HepG2 (cell line): ENCODE results near the gene SCART1.

Source experiments
- CTCF ChIP-seq: sonication (generic); formaldehyde crosslinking; IDR thresholded peaks from 2 replicates; pipeline ENCODE4 v1.5.0; 2020; ENCODE audit warnings: mild to moderate bottlenecking, missing genetic modification reagents, moderate library complexity
- GABPA ChIP-seq, 2 experiments: IDR thresholded peaks; 2 replicates each; pipeline ENCODE4 v1.6.1; 2011 to 2016; ENCODE audit warnings: low read depth in 2 of 2, low read length in 1 of 2, missing biosample characterization in 1 of 2, missing genetic modification characterization in 1 of 2
- HINFP ChIP-seq: sonication (generic); formaldehyde crosslinking; IDR thresholded peaks from 2 replicates; pipeline ENCODE4 v1.4.0; 2020; ENCODE audit warnings: low read depth, mild to moderate bottlenecking, missing genetic modification reagents
- IRF2 ChIP-seq: IDR thresholded peaks from 2 replicates; pipeline ENCODE4 v1.6.1; 2018; ENCODE audit warnings: missing genetic modification reagents, missing compliant biosample characterization
- ZBTB1 ChIP-seq: sonication (generic); formaldehyde crosslinking; IDR thresholded peaks from 2 replicates; pipeline ENCODE4 v1.4.0; 2020; ENCODE audit warnings: missing genetic modification reagents, borderline replicate concordance
- ZFP82 ChIP-seq: sonication (generic); formaldehyde crosslinking; IDR thresholded peaks from 2 replicates; pipeline ENCODE4 v1.5.1; 2020; ENCODE audit warnings: mild to moderate bottlenecking, missing genetic modification reagents, borderline replicate concordance
- ZNF282 ChIP-seq: fragments of 450-650 bp; IDR thresholded peaks from 2 replicates; pipeline ENCODE4 v1.6.1; 2018; ENCODE audit not compliant: partially characterized antibody
- ZNF331 ChIP-seq: sonication (generic); formaldehyde crosslinking; IDR thresholded peaks from 2 replicates; pipeline ENCODE4 v1.4.0; 2020; ENCODE audit warnings: missing genetic modification reagents
- ZNF431 ChIP-seq: sonication (generic); formaldehyde crosslinking; IDR thresholded peaks from 2 replicates; pipeline ENCODE4 v1.9.0; 2022; ENCODE audit warnings: missing genetic modification reagents, low read depth, mild to moderate bottlenecking, borderline replicate concordance
- ZNF558 ChIP-seq: sonication (generic); formaldehyde crosslinking; IDR thresholded peaks from 2 replicates; pipeline ENCODE4 v1.9.0; 2022; ENCODE audit warnings: mild to moderate bottlenecking, missing genetic modification reagents, borderline replicate concordance
- ZNF605 ChIP-seq: sonication (generic); formaldehyde crosslinking; IDR thresholded peaks from 2 replicates; pipeline ENCODE4 v1.8.0; 2022; ENCODE audit warnings: mild to moderate bottlenecking, missing genetic modification reagents
- ZNF670 ChIP-seq: sonication (generic); formaldehyde crosslinking; IDR thresholded peaks from 2 replicates; pipeline ENCODE4 v1.8.0; 2022; ENCODE audit warnings: mild to moderate bottlenecking, missing genetic modification reagents, borderline replicate concordance

GRCh38 chr10:133453516-133454203 is at the start of gene SCART1:
- TF ChIP-seq ZNF605 (CRISPR knock-in tag) (no peak), ZNF670 (CRISPR knock-in tag) (no peak), GABPA (IDR thresholded peaks at IDR 0.05; ENCODE audit: low read depth, low read length) (no peak), GABPA (CRISPR knock-in tag; IDR thresholded peaks at IDR 0.05; ENCODE audit: low read depth) (no peak), ZBTB1 (CRISPR knock-in tag) (no peak), ZNF431 (CRISPR knock-in tag) (no peak), ZFP82 (CRISPR knock-in tag) (no peak), ZNF331 (no peak), CTCF (CRISPR knock-in tag) (peak; percentile 18; the same call in 1 of the 2 replicates), ZNF558 (CRISPR knock-in tag) (no peak), ZNF282 (no peak), HINFP (no peak), IRF2 (CRISPR knock-in tag) (no peak)
